HepG2 (cell line): Measurements from ENCODE around the gene GNRHR. TPM values are rescaled to one million over a fixed set of nuclear protein-coding genes. Genes with fewer than 3 reads are reported as not detected.

ENCODE experiments used
- ATAC-seq: fragments of 200-7000 bp; cut with Tn5 transposase; 3 replicates; pipeline ENCODE4 v1.9.1; 2020; ENCODE audit warnings: mild to moderate bottlenecking, moderate library complexity
- BruUV-seq: library from RNA; stranded (reverse); fragments of 400-500 nt; replicated peaks from 2 replicates; lab custom pipeline; 2021; lab: Mats Ljungman, UMichigan
- CTCF ChIA-PET: fragments of 300-600 bp; formaldehyde crosslinking; extraction: SDS; loops from one replicate; lab custom pipeline; 2021; ENCODE audit warnings: low total read pairs, inconsistent platforms, low intra/inter-chr PET ratio; lab: Yijun Ruan, JAX
- POLR2A ChIA-PET: fragments of 350-600 bp; sonication (Branson Sonifier 250); formaldehyde crosslinking; loops from one replicate; lab custom pipeline; 2020; ENCODE audit warnings: antibody characterized with exemption, inconsistent platforms; lab: Yijun Ruan, JAX
- DNase-seq: peaks from one replicate; pipeline ENCODE4 v3.0.0-alpha.2; 2015; ENCODE audit warnings: low spot score
- FAIRE-seq: peaks from 3 replicates; lab custom pipeline; 2011; peaks lifted over from hg19 to GRCh38; lab: Jason Lieb, UNC
- H2AFZ ChIP-seq: one replicate; pipeline ENCODE4 v1.6.1; 2011; ENCODE audit warnings: low read length, inconsistent platforms
- H3K27ac ChIP-seq: fragments of 300-600 bp; 3 replicates; pipeline ENCODE4 v1.8.0; 2011; ENCODE audit warnings: mixed run types, mild to moderate bottlenecking, mixed read lengths, low read length, inconsistent platforms; ENCODE audit not compliant: insufficient read depth; ENCODE audit errors: extremely low read length
- H3K27me3 ChIP-seq, 2 experiments: fragments of 200-600 bp in 1 of 2; 2 replicates in 1 of 2; 3 replicates in 1 of 2; pipeline versions ENCODE4 v1.6.0 to v1.8.0; 2011; ENCODE audit warnings: low read length in 2 of 2, mild to moderate bottlenecking in 2 of 2, moderate library complexity in 2 of 2, inconsistent platforms in 1 of 2; ENCODE audit not compliant: insufficient read depth in 2 of 2, control insufficient read depth in 1 of 2
- H3K36me3 ChIP-seq, 2 experiments: fragments of 200-600 bp in 1 of 2; replicated peaks in 1 of 2; 2 replicates in 1 of 2; 3 replicates in 1 of 2; pipeline versions ENCODE4 v1.5.1 to v1.8.0; 2011; ENCODE audit warnings: low read length in 2 of 2, inconsistent platforms in 1 of 2; ENCODE audit not compliant: insufficient read depth in 2 of 2, control insufficient read depth in 1 of 2
- H3K4me1 ChIP-seq: 2 replicates; pipeline ENCODE4 v1.5.1; 2012; ENCODE audit warnings: low read length, inconsistent platforms; ENCODE audit not compliant: insufficient read depth
- H3K4me2 ChIP-seq: 2 replicates; pipeline ENCODE4 v1.6.0; 2011; ENCODE audit warnings: low read depth, low read length, inconsistent platforms
- H3K4me3 ChIP-seq, 3 experiments: fragments of 200-600 bp in 1 of 3; sonication (generic), shearing (Covaris generic) in 1 of 3; replicated peaks in 1 of 3; 2 replicates each; pipeline ENCODE4 v1.5.1; 2011 to 2016; ENCODE audit warnings: low read length in 3 of 3, inconsistent platforms in 2 of 3, low read depth in 2 of 3, mild to moderate bottlenecking in 2 of 3, control low read depth in 1 of 3, mixed read lengths in 1 of 3; ENCODE audit not compliant: insufficient read depth in 1 of 3
- H3K79me2 ChIP-seq: one replicate; pipeline ENCODE4 v1.6.1; 2011; ENCODE audit warnings: low read length, inconsistent platforms; ENCODE audit not compliant: insufficient read depth
- H3K9ac ChIP-seq: 2 replicates; pipeline ENCODE4 v1.6.0; 2011; ENCODE audit warnings: mild to moderate bottlenecking, low read depth, low read length, inconsistent platforms; ENCODE audit not compliant: insufficient read depth
- H3K9me3 ChIP-seq: 2 replicates; pipeline ENCODE4 v1.5.1; 2012; ENCODE audit warnings: mild to moderate bottlenecking, low read length
- H4K20me1 ChIP-seq: 2 replicates; pipeline ENCODE4 v1.6.0; 2011; ENCODE audit warnings: inconsistent platforms, mild to moderate bottlenecking, low read length, moderate library complexity; ENCODE audit not compliant: insufficient read depth
- AGO1 ChIP-seq: fragments of 200-400 bp; formaldehyde crosslinking; IDR thresholded peaks from 2 replicates; pipeline ENCODE4 v1.6.1; 2017; ENCODE audit warnings: mild to moderate bottlenecking, low read depth, low read length, moderate library complexity; ENCODE audit not compliant: poor library complexity, severe bottlenecking
- CREM ChIP-seq, 2 experiments: sonication (generic) in 1 of 2; formaldehyde crosslinking in 1 of 2; IDR thresholded peaks; 2 replicates each; pipeline versions ENCODE4 v1.4.0 to v1.6.1; 2016 to 2020; ENCODE audit warnings: antibody characterized with exemption in 1 of 2, mild to moderate bottlenecking in 1 of 2, missing genetic modification reagents in 1 of 2
- ELF3 ChIP-seq: IDR thresholded peaks from 2 replicates; pipeline ENCODE4 v1.6.1; 2016; ENCODE audit warnings: missing genetic modification reagents, missing compliant biosample characterization
- HOXA9 ChIP-seq: sonication (generic); formaldehyde crosslinking; IDR thresholded peaks from 2 replicates; pipeline ENCODE4 v1.8.1; 2022; ENCODE audit warnings: missing genetic modification reagents, mild to moderate bottlenecking, moderate library complexity, borderline replicate concordance
- IRF1 ChIP-seq: sonication (generic); formaldehyde crosslinking; IDR thresholded peaks from 2 replicates; pipeline ENCODE4 v1.4.0; 2020; ENCODE audit warnings: low read depth, mild to moderate bottlenecking, missing genetic modification reagents
- MED1 ChIP-seq: sonication (generic); formaldehyde crosslinking; IDR thresholded peaks from 2 replicates; pipeline ENCODE4 v1.4.0; 2020; ENCODE audit warnings: missing genetic modification reagents
- TRIM22 ChIP-seq: fragments of 450-650 bp; IDR thresholded peaks from 2 replicates; pipeline ENCODE4 v1.6.1; 2017
- USF2 ChIP-seq, 2 experiments: sonication (generic) in 1 of 2; formaldehyde crosslinking in 1 of 2; IDR thresholded peaks; 2 replicates each; pipeline versions ENCODE4 v1.5.1 to v1.6.1; 2011 to 2020; ENCODE audit warnings: borderline replicate concordance in 1 of 2, low read depth in 1 of 2, low read length in 1 of 2, mild to moderate bottlenecking in 1 of 2, missing genetic modification reagents in 1 of 2, moderate library complexity in 1 of 2
- XBP1 ChIP-seq: sonication (generic); formaldehyde crosslinking; IDR thresholded peaks from 2 replicates; pipeline ENCODE4 v1.5.0; 2020; ENCODE audit warnings: missing genetic modification reagents
- ZNF350 ChIP-seq: sonication (generic); formaldehyde crosslinking; IDR thresholded peaks from 2 replicates; pipeline ENCODE4 v1.4.0; 2020; ENCODE audit warnings: mild to moderate bottlenecking, low read depth, missing genetic modification reagents, borderline replicate concordance
- ZNF562 ChIP-seq: sonication (generic); formaldehyde crosslinking; IDR thresholded peaks from 2 replicates; pipeline ENCODE4 v1.8.0; 2022; ENCODE audit warnings: missing genetic modification reagents, borderline replicate concordance
- WGBS: methylation state at CpG from one replicate; pipeline ENCODE4 v1.1.6; 2017; ENCODE audit warnings: low lambda C conversion rate; 5-methylcytosine and 5-hydroxymethylcytosine counted together
- in situ Hi-C: cut with HindIII; loops from 2 replicates; pipeline ENCODE4 v1.10.0; 2017; ENCODE audit warnings: low pct_unique_long_range_greater_than_20kb; ENCODE audit not compliant: extremely low pct_ligation_motif_present
- intact Hi-C: fragments of 100-400 bp; cut with micrococcal nuclease; formaldehyde crosslinking; loops from one replicate; pipeline ENCODE4 v1.10.0; 2022; ENCODE audit not compliant: unreplicated experiment
- polyA plus RNA-seq, 8 experiments: library from polyadenylated mRNA; depleted of rRNA in 3 of 8; stranded (reverse) in 7 of 8; unstranded in 1 of 8; fragments of >200 nt; fragmentation: Illumina TruSeq in 4 of 8; extraction: Trizol in 4 of 8; gene quantifications; 2 replicates each; pipeline versions ENCODE4 v1.2.1 to v1.2.3, GENCODE V29; 2011 to 2016; ENCODE audit warnings: low read depth in 4 of 8, missing spikeins in 1 of 8, mixed read lengths in 1 of 8; ENCODE audit not compliant: insufficient read depth in 1 of 8
- total RNA-seq, 5 experiments: library from RNA; depleted of rRNA; stranded (reverse); fragments of >200 nt; fragmentation: Illumina TruSeq; extraction: Trizol; gene quantifications; 2 replicates each; pipeline ENCODE4 v1.2.3, GENCODE V29; 2016; ENCODE audit warnings: low read depth in 1 of 5
- TF ChIP-seq, protein P1 (sequence below): sonication (generic); formaldehyde crosslinking; IDR thresholded peaks from 2 replicates; pipeline ENCODE4 v1.5.0; 2020; ENCODE audit warnings: missing genetic modification reagents, mild to moderate bottlenecking, borderline replicate concordance

The GNRHR gene
- total and polyA plus RNA-seq, 2 of the 13 experiments (the other 11 are each of a cell fraction or from before 2014, with no cell fraction given): not detected

GRCh38 chr4:67721315-67721769, 32.8 kb downstream of the GNRHR start:
- DNase-seq: no peak
- H3K4me3 ChIP-seq: no peak overlapping the region
- intact Hi-C loops: no loop called here
- no TSS peak for BruUV-seq
- 100% methylated on average over 3 of the region's 3 CpGs for WGBS
- no peaks in the 10 kb centered on the region for H3K27me3 ChIP-seq
- no peaks in the 10 kb centered on the region for H3K4me1 ChIP-seq
- no peaks in the 10 kb centered on the region for H4K20me1 ChIP-seq
- no peak overlapping the region for H3K9ac ChIP-seq
- in situ Hi-C loops: no loop called here
- H3K79me2 ChIP-seq: no peaks in the 10 kb centered on the region
- CTCF ChIA-PET: no interaction called here
- no peak for ATAC-seq
- H3K4me2 ChIP-seq: no peak overlapping the region
- peaks cover 5 to 17% of the 10 kb centered on the region in 2 experiments; a peak in 3 of 5 replicates for H3K36me3 ChIP-seq
- TF ChIP-seq TRIM22 (no peak), AGO1 (no peak), MED1 (CRISPR knock-in tag) (no peak), CREM (IDR thresholded peaks at IDR 0.05) (no peak), CREM (CRISPR knock-in tag; IDR thresholded peaks at IDR 0.05) (no peak), USF2 (IDR thresholded peaks at IDR 0.05; ENCODE audit: low read depth, low read length) (no peak), USF2 (CRISPR knock-in tag; IDR thresholded peaks at IDR 0.05; ENCODE audit: borderline replicate concordance) (no peak), HOXA9 (CRISPR knock-in tag) (no peak), ELF3 (no peak), XBP1 (no peak), IRF1 (no peak), ZNF562 (no peak), ZNF350 (CRISPR knock-in tag) (no peak)
- TF ChIP-seq, protein P1, sequence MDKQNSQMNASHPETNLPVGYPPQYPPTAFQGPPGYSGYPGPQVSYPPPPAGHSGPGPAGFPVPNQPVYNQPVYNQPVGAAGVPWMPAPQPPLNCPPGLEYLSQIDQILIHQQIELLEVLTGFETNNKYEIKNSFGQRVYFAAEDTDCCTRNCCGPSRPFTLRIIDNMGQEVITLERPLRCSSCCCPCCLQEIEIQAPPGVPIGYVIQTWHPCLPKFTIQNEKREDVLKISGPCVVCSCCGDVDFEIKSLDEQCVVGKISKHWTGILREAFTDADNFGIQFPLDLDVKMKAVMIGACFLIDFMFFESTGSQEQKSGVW (CRISPR knock-in tag): no peak
- FAIRE-seq: no peak
- H2AFZ ChIP-seq: no peak overlapping the region
- POLR2A ChIA-PET: no interaction called here
- no peak overlapping the region for H3K27ac ChIP-seq
- H3K9me3 ChIP-seq: no peaks in the 10 kb centered on the region
